ENCODE results near the gene YEATS2.
A peak's percentile ranks its signal among the peaks of the same experiment; 100 is the strongest.
"Not testable (repeated sequence)": the region's sequence is repeated elsewhere in the genome, so short reads cannot be mapped to it uniquely, and the experiment has no call there.

The YEATS2 gene

DNA sequence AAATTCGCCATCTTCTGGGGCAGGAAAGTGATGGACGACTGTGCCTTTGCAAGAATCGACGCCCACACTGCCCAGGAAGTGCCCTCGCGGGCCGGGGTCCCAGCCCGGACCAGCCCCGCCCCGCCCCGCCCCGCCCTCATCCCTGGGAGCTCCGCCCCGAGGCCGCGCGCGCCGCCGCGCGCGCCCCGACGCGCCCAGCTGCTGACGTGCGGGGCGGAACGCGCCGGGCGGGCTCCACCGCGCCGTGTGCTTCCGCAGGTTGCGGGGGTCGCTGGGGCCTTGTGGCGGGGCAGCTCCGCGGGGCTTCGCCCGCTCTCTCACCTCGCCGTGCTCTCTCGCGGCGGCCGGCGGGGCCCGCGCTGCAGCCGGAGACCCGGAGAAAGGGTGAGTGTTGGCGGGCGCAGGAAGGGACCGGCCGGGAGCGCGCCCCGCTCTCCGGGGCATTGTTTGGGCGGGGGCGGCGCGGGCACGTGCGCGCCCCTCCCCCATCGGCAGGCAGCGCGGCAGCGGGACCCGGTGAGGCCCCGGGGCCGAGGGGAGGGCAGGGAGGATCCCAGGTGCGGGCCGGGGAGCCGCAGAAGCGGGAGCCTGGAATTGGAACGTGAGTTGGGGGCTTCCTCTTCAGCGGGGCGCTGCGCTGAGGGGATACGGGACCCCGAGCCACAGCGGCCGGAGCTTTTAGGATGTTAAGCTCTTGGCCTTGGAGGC is at the start of gene YEATS2:
Gene YEATS2 (plus strand): TSS at position 188 of the 708 bp plus-strand sequence. CDS start 17,366 bp downstream, outside the sequence.
- peak; percentile 17 to 62 for DNase-seq (ENCODE audit: low read depth in 1 of 2, low spot score in 1 of 2)

DNA sequence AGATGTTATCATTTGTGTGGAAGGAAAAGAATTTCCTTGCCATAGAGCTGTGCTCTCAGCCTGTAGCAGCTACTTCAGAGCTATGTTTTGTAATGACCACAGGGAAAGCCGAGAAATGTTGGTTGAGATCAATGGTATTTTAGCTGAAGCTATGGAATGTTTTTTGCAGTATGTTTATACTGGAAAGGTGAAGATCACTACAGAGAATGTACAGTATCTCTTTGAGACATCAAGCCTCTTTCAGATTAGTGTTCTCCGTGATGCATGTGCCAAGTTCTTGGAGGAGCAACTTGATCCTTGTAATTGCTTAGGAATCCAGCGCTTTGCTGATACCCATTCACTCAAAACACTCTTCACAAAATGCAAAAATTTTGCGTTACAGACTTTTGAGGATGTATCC is 47.0 kb upstream of the YEATS2 start:
- DNase-seq (ENCODE audit: low read depth in 1 of 2, low spot score in 1 of 2) = no peak

DNA sequence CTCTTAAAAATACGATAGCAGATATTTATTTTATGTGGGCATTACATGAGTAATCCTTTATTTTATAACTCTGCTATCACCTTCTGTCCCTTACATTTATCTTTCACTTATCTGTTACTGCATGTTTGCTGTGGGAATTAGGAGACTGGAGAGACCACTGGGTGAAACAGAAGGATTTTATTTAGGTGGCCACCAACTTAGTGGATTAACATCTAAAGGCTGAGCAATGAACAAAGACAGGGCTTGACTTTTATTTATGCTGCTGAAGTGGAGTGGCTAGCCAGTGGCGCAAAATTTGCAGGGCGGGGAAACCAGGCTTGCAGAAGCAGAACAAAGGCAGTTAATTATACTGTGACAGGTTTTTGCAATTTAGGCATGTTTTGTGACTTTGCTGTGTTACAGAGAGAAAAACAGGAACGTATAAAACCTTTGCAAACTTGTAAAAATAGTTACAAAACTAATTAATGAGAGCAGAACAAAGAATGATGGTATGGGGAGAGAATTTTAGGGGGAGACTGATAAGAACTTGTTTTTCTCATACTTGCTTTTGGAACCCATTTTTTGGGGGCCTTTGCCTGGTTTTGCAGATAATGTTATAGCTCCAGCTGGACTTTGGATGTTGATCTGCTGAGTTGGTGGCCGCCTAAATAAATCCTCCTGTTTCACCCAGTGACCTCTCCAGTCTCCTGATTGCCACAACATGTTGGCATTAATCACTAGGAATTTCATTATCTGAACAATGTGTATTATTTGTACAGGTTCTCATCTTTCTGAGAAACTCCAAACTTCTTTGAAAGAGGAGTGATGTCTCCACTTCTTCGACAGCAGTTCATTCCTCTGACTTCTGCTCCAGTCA is 44.2 kb upstream of the YEATS2 start:
- no peak for DNase-seq (ENCODE audit: low read depth in 1 of 2, low spot score in 1 of 2)

DNA sequence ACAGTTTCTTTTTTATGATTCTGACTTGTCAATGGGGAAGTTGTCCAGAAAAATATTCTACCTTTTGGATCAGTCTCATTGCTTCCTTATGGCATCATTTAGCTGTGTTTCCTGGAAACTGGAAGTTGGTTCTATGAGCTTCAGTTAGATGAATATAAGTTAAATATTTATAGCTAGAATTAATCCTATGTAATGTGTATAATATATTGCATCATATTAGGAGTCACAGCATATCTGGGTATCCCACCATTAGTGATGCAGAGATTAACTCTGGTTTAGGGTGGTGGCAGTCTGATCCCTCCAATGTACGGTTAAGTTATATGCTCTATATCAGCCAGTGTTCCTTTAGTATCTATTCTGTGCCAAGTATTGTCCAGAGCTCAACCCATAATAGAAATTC is 42.9 kb upstream of the YEATS2 start:
- no peak for DNase-seq (ENCODE audit: low read depth in 1 of 2, low spot score in 1 of 2)

DNA sequence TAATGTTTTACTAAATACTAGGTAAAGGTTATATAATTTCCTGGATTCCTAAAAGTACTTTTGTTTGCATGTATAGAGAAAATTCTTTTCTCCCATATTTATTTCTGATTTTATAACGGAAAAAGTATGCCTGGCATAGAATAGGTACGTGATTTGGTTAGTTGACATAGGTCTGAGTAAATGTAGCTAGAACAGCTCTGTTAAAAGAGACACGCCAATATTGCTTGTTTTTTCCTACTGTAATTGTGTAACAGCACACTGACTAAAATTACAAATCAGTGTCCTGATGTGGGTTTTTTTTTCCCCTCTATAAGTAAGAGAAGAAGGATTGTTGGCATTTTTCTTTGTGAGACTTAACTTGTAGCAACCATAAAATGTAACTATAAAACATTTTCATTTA is 35.5 kb upstream of the YEATS2 start:
- no peak for DNase-seq (ENCODE audit: low read depth in 1 of 2, low spot score in 1 of 2)

DNA sequence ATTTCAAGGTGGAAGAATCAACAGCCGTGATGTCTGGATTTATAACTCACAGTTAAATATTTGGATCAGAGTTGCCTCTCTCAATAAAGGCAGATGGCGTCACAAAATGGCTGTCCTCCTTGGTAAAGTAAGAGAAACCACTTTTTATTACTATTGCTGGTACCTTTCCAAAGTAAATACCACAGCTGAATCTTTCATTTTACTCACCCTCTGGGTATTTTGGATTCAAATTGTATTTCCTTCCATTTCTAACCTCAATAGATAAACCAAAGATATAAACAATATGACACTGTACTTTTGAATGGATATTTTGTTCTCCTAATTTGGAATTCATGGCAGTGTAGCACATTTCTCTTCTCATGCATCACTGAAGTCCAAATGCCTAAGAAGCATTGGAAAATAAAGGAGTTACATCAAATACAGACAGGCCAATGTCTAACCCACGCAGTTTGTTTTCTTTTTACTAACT is 32.6 kb upstream of the YEATS2 start:
- DNase-seq (ENCODE audit: low read depth in 1 of 2, low spot score in 1 of 2) = no peak

DNA sequence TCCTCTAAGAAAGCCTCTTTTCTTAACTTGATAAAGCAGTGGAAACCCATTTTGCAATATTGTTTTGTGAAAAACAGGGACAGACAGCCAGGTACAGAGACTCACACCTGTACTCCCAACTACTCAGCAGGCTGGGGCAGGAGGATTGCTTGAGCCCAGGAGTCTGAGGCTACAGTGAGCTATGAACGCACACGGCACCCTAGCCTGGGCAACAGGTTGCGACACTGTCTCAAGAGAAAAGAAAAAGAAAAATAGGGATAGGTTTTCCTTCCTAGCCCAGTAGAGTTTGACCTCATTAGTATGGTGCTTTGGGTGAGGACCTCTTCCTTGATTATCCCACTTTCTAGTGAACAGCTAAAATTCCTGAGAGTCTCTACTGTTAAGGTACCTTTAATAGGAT is 17.5 kb upstream of the YEATS2 start:
- no peak for DNase-seq (ENCODE audit: low read depth in 1 of 2, low spot score in 1 of 2)

DNA sequence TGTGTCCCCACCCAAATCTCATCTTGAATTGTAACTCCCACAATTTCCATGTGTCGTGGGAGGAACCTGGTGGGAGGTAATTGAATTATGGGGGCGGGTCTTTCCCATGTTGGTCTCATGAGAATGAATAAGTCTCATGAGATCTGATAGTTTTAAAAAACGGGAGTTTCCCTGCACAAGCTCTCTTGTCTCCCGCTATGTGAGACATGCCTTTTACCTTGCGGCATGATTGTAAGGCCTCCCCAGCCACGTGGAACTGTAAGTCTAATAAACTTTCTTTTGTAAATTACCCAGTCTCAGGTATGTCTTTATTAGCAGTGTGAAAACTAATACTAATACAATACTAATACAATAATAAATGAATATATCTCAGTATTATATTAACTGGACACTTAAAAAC is 9.9 kb upstream of the YEATS2 start:
- no peak for DNase-seq (ENCODE audit: low read depth in 1 of 2, low spot score in 1 of 2)

DNA sequence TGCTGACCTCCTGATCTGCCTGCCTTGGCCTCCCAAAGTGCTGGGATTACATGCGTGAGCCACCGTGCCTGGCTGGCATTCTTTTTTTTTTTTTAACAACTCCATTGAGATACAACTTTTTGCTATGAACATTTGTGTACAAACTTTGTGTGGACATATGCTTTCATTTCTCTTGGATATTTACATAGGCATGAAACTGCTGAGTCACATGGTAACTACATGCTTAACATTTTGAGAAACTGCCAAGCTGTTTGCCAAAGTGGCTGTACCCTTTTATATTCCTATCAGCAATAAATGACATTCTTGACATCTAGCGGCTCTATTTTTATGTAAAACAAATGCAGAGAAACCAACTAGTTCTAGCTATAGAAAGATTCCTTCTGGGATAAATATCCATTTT is 8.7 kb upstream of the YEATS2 start:
- no peak for DNase-seq (ENCODE audit: low read depth in 1 of 2, low spot score in 1 of 2)

DNA sequence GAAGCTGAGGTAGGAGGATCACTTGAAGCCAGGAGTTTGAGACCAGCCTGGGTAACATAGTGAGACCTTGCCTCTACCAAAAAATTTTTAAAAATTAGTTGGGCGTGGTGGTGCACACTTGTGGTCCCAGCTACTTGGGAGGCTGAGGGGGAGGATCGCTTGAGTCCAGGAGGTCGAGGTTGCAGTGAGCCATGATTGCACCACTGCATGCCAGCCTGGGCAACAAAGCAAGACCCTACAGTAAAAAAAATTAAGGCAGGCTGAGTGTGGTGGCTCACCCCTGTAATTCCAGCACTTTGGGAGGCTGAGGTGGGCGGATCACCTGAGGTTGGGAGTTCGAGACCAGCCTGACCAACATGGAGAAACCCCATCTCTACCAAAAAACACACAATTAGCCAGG is 8.0 kb upstream of the YEATS2 start:
- not testable (repeated sequence) for DNase-seq (ENCODE audit: low read depth in 1 of 2, low spot score in 1 of 2)

DNA sequence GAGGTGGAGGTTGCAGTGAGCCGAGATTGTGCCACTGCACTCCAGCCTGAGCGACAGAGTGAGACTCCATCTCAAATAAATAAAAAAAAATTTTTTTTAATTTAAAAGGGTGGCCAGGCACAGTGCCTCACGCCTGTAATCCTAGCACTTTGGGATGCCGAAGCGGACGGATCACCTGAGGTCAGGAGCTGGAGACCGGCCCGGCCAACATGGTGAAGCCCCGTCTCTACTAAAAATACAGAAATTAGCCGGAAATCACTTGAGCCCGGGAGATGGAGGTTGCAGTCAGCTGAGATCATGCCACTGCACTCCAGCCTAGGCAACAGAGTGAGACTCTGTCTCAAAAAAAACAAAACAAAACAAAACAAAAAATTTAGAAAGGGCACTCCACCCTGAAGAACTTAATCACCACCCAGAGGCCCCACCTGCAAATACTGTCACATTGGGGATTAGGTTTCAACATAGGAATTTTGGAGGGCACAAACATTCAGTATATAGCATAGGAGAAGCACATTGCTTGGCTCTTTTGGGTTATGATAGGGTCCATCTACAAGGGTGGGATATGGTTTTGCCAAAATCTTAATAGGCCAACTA is 7.1 kb upstream of the YEATS2 start:
- DNase-seq (ENCODE audit: low read depth in 1 of 2, low spot score in 1 of 2) = no peak

DNA sequence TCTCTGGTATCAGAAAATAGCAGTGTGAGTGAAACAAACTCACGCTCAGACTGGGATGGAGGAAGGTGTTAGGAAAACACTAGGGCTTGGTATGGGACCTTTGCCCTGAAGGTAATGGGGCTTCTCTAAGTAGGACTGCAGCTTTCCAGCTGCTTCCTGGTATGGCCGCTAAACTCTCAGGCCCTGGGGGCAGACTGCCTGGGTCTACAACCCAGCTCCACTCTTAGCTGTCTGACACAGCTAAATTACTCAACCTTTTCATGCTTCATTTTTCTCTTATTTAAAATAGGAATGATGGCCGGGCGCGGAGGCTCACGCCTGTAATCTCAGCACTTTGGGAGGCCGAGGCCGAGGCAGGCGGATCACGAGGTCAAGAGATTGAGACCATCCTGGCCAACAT is 5.2 kb upstream of the YEATS2 start:
- no peak for DNase-seq (ENCODE audit: low read depth in 1 of 2, low spot score in 1 of 2)

DNA sequence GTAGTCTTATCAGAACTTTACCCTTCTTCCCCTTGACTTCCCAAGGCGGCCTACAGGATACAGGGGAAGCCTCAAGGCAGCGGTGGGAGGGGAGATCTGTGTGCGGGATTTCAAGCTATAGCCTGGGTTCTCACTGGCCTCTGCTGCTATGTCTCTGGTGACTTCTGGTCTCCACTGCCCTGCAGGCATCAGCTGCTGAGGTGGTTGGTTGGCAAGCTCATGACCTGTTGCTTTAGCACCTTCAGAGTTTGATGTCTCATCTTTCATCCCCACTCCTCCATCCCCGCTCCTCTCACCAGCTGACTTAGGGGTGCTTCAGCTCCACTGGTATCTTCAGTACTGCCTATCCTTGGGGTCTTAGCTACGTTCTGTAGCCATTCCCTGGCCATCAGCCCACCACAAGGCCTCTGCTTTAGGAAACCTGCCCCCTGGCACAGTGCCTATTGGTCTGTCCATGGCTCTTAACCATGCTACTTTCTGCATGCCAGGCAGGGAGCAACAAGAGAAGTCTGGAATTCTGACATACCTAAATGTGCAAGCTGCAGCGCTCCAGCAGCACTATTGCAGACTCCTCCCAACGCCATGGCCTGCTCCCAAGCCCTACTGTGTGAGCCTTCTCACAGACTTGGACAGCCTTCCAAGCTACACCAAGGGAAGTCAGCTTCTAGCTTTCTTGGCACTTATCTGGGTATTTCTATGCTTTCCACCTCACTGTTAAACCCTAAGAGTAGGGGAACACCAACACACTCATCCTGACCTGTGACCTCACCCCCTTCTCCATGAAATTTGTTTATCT is 1.8 kb upstream of the YEATS2 start:
- DNase-seq (ENCODE audit: low read depth in 1 of 2, low spot score in 1 of 2) = no peak

DNA sequence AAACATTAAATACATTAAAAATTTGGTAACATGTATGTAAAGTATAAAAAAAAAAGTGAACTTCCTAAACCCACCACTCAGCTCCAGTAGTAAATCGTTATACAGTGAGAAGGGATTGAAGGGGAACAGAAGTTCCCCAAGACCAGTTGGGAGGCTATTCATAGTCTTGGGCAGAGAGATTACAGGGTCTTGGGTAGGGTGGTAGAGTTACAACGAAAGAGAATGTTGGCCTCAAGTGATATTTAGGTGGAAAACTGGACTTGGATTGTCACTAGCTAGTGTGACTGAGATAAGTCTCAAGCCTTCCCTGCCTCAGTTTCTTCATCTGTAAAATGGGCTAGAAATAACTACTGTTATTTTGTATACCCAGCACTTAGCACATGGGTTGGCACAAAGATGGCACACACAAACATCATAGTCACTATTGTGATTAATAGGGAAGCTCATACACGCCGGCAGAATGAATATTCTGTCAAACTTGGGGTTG is 431 bp upstream of the YEATS2 start:
- no peak for DNase-seq (ENCODE audit: low read depth in 1 of 2, low spot score in 1 of 2)

DNA sequence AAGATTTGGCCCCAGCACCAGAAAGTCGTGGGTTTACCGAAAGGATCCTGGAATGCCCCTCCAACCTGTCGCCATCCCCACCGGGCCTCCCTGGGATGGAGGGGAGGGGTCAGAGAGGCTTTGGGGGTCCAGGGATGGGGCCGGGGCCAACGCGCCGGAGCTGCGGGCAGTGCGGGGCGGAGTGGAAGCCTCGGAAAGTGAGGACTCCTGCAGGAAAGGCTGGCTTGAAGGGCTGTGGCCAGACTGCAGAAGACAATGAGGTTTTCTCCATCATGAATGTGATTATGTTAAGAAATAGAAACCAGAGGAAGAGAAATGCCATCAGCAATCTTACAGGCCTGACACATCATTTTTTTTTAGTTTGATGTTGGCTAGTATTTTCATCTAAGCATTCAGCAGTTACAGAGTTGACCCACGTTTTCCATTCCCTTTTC is 738 bp downstream of the YEATS2 start:
- DNase-seq (ENCODE audit: low read depth in 1 of 2, low spot score in 1 of 2) = peak in 1 of 2 donors; percentile 2

DNA sequence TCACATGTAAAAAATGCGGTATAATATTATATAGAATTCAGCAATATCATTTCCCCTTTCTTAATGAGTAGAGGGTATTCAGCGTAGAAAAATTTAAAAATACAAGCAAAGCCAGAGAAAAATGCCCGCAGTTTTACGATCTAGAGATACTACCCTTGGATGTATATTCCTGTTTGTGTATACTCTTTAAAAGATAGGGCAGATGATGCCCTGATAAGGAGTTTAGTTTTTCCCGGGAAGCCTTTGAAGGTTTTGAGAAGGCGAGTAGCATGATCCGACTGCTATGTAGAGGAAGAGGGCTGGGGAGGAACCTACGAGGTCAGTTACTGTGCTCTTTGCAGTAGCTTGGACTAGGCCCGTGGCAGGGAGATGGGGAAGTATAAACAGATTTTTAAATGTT is 1.2 kb downstream of the YEATS2 start:
- no peak for DNase-seq (ENCODE audit: low read depth in 1 of 2, low spot score in 1 of 2)

DNA sequence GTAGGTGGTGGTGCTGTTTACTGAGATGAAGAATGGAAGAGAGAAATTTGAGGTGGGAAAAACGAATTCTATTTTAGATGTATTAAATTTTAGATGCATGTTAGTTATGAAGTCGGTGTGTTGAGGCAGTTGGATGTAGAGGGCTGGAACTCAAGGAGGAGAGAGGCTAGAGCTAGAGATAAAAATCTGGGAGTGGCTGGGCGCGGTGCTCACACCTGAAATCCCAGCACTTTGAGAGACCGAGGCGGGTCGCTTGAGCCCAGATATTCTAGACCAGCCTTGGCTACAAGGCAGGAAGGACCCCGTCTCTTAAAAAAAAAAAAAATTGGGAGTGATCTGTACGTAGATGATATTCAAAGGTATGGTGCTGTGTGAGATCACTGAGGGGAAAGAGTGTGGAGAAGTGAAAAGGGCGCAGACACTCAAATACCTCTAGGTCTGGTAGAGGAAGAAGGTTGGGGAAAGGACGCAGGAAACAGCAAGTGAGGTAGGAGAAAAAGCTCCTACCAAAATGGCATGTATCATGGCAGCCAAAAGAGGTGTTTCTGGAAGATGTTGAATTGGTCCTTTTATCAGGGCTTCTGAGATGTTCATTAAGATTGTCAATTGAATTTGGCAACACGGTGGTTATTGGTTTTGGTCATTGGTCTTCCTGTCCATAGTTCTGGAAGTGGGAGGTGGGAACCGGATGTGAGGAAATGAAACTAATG is 1.8 kb downstream of the YEATS2 start:
- no peak for DNase-seq (ENCODE audit: low read depth in 1 of 2, low spot score in 1 of 2)

DNA sequence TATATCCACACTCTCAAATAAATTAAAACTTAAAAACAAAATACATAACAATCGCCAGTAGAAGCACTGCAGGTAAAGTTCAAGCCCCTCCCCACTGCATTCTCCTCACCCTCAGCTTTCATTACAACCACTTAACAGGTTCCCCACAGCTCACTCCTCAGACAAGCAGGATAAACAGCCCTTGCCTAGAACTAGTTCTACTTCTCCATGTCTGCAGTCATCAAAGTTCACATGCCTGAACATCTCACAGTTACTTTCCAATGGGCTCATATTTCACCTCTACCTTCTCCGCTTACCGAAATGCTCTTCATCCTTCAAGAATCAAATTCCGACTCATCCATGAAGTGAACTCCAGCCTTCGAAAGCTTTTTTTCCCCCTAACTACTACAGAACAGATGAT is 4.1 kb downstream of the YEATS2 start:
- no peak for DNase-seq (ENCODE audit: low read depth in 1 of 2, low spot score in 1 of 2)

DNA sequence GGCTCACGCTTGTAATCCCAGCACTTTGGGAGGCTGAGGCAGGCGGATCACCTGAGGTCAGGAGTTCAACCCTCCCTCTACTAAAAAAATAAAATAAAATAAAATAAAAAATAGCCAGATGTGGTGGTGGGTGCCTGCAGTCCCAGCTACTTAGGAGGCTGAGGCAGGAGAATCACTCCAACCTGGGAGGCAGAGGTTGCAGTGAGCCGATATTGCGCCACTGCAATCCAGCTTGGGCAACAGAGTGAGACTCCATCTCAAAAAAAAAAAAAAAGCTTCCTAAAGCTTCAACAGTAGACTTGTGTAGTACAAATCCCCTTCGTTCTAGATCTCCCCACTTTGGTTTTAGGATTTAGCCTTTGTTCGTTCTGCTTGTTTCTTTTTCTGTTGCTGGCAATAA is 6.3 kb downstream of the YEATS2 start:
- DNase-seq (ENCODE audit: low read depth in 1 of 2, low spot score in 1 of 2) = not testable (repeated sequence)

DNA sequence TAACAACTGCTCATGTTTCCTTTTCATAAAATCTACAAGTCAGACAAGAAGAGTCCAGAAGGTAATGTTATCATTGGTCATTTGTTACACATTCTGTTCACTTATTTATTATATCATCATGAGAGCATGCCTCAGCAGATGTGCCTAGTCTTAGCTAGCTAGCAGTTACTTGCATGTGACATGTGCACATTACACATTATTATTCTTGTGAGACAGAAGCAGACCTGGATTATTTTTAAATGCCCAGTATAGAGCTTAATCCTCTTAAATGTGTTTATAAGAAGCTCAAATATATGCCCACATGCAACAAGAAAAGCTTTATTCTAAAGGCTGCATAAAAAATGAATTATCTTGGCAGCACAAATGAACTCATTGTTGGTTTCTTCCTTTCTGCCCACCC is 12.6 kb downstream of the YEATS2 start:
- no peak for DNase-seq (ENCODE audit: low read depth in 1 of 2, low spot score in 1 of 2)
